ENCODE measurements around the gene NPEPL1.

DNA sequence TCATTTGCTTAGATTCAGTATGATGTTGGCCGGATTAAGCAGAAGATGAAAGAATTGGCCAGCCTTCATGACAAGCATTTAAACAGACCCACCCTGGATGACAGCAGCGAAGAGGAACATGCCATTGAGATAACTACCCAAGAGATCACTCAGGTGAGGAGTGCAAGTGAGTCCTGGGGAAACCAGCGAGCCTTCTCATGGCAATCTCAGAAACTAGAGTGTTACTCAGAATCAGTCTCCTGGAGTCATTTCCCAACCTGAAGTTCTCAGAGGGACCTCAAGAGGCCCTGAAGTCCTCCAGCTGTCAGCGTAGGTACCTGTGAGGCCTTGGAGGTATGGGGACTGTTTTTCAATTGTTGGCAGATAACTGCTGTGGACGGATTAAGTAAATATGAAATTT lies 24.6 kb upstream of the NPEPL1 start:
- no peak for TF ChIP-seq POLR2AphosphoS5 (IDR thresholded peaks at IDR 0.05; ENCODE audit: low read depth, low read length)
- TF ChIP-seq TAF1 (IDR thresholded peaks at IDR 0.05; ENCODE audit: borderline replicate concordance, insufficient read depth, low read length) = no peak
- no peak for TF ChIP-seq SIN3A (IDR thresholded peaks at IDR 0.05; ENCODE audit: borderline replicate concordance, insufficient read depth, low read length)
- no peak for TF ChIP-seq REST (IDR thresholded peaks at IDR 0.05; ENCODE audit: insufficient read depth in 1 of 2, low read depth in 2 of 2, low read length in 2 of 2)
- no peak for TF ChIP-seq FOXP2 (optimal IDR thresholded peaks at IDR 0.05; ENCODE audit: borderline replicate concordance, extremely low read depth, extremely low read length, insufficient read depth)

Data from PFSK-1 (cell line).